IPS-18c (cell line): ENCODE measurements around the gene PDE3B.
"Not testable (repeated sequence)": the region's sequence is repeated elsewhere in the genome, so short reads cannot be mapped to it uniquely, and the experiment has no call there.

Source experiments
- H3K4me3 ChIP-seq: 2 replicates; pipeline ENCODE4 v1.7.0; 2013; ENCODE audit warnings: low read depth, mild to moderate bottlenecking, low read length, moderate library complexity; ENCODE audit not compliant: insufficient read depth
- H3K9me3 ChIP-seq: one replicate; pipeline ENCODE4 v1.6.1; 2013; ENCODE audit warnings: mild to moderate bottlenecking, low read length, moderate library complexity; ENCODE audit not compliant: control insufficient read depth, insufficient read depth

Gene PDE3B

DNA sequence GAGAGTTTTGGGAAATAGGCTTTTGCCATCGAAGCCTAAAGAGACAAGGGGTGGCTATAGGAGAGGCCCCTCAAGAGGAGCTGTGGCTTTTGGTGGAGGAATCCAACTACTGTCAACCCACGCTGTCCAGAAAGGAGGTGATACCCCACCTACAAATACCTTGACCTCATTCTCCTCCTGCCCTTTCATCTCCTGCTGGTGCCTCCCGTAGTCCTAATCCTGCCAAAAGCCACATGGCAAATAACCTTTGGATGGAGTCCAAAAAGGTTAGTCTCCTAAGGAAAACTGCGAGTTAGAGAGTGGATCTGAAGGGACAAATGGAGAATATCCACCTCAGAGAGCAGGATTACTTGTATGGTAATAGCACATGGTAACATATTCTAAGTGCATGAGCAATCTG, 112.7 kb downstream of the PDE3B start:
- Histone ChIP-seq H3K9me3 (no peaks in the 10 kb centered on the region), H3K4me3 (no peak overlapping the region)

DNA sequence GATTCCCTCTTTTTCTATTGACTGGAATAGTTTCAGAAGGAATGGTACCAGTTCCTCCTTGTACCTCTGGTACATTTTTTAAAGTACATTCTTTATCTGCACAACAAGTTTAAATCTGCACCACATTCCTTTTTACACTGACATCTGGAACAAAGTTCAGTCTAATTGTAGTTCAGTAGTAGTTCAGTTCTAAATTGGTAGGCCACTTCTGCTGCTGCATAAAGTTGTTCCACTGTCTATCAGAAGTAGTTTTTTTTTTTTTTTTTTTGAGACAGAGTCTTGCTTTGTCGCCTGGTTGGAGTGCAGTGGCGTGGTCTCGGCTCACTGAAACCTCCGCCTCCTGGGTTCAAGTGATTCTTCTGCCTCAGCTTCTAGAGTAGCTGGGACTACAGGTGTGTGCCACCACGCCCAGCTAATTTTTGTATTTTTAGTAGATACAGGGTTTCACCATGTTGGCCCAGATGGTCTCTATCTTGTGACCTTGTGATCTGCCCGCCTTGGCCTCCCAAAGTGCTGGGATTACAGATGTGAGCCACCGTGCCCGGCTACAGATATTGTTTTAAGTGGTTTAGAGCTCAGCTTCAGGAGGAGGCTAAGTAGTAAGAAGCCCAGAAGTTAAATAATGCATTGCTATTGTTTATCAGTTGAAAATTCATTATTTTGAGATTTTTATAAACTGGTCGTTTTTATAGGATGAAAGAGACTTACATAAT, 115.9 kb downstream of the PDE3B start:
- not testable (repeated sequence) for H3K4me3 ChIP-seq, H3K9me3 ChIP-seq

DNA sequence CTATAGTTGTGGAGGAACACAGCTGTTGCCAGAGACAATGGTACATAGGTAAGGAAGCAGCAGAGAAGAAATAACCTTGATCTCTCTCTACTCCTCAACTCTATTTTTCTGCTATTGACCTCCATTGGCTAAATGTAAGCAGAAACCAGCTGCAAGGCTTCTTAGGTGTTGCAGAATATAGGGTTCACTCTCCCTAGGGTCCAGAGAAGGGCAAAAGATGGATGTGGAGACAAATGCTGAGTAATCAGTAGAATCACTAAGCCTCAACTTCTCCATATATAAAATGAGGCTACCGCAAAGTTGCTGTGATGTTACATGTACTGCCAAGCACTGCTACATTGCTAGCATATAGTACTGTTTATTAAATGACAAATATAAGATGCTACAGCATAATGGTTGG, 120.6 kb downstream of the PDE3B start:
- H3K4me3 ChIP-seq: no peak overlapping the region
- no peaks in the 10 kb centered on the region for H3K9me3 ChIP-seq

DNA sequence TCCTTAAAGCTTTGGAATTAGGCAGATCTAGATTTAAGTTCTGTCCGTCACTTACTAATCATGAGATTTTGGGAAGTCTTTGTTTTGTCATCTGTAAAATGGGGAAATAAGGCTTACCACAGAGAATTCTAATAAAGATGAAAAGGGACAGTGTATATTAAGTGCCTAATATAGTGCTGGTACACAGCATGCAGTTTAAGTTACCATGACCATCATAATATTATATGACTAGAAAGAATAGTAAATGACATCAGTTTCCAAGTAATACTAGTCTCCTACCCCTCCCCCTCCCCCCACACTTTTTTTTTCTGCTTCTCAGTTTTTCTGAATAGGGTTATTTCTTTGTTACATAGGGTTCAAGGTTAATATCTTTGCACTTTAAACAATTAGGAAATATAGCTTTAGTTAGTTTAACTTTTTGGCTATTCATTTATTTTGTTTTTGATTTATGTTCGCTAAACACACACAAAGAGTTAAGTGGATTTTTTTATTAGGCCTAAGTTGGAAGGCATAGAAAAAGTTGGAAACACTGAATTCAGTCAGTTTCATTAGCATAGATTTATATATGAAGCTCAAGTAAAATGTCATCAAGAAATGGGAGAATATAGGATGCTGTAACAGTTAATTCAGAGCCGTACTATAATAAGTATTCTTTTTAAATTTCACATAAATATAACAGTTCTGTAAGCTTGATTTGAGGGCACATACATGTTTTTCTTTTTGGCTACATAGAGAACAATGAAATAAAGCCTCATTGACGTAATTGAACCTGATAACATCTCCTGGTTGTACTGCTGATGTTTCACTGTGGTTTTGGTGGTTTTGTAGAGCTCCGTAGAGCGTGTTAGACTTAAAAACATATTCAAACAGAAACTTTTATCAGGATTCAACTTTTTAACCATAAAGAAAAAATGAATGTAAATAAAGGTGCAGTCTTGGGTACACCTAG, 121.2 kb downstream of the PDE3B start:
- no peak overlapping the region for H3K4me3 ChIP-seq

DNA sequence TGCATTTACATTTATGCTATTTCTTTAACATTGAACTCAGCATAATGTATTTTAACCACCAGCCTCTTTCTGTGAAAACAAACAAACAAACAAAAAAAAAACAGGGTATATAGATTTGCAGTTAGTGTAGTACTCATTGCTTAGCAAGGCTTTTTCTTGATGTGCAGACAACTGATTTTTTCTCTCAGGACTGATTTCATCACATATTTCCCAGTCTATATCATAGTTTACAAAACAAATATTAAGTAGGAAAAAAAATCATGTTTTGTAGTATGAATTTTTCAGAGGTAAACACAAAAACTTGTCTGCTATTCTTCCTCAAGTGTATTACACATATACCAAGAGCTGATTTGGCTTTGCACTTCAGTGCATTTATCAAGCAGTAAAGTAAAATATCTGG, 123.0 kb downstream of the PDE3B start:
- Histone ChIP-seq H3K9me3 (no peaks in the 10 kb centered on the region), H3K4me3 (no peak overlapping the region)

More for the DNA sequence above, 121.2 kb downstream of the PDE3B start:
- no peaks in the 10 kb centered on the region for H3K9me3 ChIP-seq

DNA sequence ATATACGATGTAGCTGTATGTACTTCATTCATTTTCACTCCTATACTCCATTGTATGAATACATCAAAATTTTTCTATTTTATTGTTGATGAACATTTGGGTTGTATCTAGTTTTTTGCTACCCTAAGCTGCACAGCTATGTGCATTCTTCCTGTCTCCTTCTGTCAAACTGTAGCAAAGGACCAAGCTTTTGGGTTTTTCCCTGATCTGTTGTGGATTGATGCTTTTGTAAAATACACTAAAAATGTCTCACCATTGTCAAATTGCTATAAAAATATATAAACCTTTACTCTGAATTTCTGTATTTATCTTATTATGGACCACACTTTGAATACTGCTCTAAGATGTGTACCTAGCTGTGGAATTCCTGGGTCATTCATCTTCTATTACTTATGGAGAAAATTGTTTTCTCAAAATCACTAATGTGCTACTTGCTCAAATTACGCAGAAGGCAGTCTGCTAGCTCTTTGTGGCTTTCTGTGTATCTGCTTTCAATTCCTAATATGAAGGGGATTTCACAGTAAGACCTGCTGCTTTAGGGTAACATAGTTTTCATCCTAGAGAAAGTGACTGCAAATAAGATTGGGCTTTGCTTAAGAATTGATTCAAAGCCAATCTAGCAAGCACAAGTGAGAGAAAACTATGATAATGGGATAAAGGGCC, 125.1 kb downstream of the PDE3B start:
- no peak overlapping the region for H3K4me3 ChIP-seq
- H3K9me3 ChIP-seq: no peaks in the 10 kb centered on the region

DNA sequence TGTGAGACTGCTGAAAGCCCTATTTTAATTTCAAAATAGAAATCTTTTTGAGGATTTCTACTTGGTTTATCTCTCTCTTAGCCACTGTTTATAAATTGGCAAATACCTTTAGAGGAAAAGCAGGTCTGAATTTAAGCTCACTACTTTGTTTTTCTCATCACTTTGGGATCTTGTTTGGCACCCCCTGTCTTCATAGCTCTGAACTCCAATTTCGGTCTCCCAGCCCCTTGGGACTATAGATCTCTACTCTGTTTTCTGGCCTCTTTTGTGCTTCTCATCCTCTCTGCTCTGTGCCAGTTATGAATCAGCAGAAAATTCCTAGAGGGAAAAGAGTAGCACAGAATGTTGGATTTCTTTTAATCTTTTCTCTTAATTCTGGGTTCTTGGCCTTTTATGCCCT, 130.2 kb downstream of the PDE3B start:
- Histone ChIP-seq H3K9me3 (peaks cover 2% of the 10 kb centered on the region), H3K4me3 (no peak overlapping the region)

DNA sequence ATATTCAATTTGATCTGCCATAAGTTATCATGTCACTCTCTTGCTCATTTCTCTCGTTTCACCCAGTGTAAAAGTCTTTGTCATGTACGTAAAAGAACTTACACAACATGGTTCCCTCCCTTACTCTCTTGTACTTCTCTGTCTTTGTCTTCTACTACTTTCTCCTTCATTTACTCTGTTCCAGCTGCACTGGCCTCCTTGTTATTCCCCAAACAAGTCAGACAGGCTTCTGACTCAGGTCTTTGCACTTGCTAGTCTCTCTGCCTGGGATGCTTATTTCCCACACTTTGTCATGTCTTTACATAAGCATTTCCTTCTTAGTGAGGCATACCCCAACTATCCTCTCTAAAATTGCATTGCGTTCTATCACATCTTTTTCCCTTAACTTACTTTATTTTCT, 131.1 kb downstream of the PDE3B start:
- peaks cover 2% of the 10 kb centered on the region for H3K9me3 ChIP-seq

DNA sequence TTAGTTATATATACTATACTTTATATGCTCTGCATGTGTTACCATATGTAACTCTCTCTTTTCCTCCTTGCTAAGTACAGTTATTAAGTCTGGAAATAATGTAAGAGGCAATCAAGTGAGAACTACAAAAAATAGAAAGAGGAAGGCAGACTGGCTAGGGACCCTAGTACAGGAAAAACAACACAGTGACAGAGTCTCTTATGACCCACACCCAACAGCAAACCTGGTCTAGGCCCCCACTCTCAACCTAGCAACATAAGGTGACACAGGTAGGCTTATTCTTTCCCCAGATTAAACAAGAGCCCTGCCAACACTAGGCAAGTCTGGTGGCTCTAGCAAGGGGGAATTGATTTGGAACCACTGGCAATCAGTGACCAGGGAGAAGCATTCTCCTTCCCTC, 132.3 kb downstream of the PDE3B start:
- Histone ChIP-seq H3K4me3 (no peak overlapping the region), H3K9me3 (peaks cover 2% of the 10 kb centered on the region)

More for the DNA sequence above, 131.1 kb downstream of the PDE3B start:
- no peak overlapping the region for H3K4me3 ChIP-seq

DNA sequence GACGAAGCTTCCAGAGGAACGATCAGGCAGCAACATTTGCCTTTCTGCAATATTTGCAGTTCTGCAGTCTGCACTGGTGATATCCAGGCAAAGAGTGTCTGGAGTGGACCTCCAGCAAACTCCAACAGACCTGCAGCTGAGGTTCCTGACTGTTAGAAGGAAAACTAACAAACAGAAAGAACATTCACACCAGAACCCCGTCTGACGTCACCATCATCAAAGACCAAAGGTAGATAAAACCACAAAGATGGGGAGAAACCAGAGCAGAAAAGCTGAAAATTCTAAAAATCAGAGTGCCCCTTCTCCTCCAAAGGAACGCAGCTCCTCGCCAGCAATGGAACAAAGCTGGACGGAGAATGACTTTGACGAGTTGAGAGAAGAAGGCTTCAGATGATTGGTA, 134.9 kb downstream of the PDE3B start:
- H3K9me3 ChIP-seq, H3K4me3 ChIP-seq: not testable (repeated sequence)

DNA sequence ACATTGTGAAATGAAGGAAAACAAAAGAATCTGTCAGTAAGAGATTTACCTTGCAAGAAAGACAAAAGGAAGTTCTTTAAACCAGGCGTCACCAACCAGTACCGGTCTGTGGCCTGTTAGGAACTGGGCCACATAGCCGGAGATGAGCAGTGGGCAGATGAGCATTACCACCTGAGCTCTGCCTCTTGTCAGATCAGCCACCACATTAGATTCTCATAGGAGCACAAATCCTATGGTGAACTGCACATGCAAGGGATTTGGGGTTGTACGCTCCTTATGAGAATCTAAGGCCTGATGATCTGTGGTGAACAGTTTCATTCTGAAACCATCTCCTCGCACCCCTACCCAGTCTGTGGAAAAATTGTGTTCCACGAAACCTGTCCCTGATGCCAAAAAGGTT, 140.2 kb downstream of the PDE3B start:
- no peak overlapping the region for H3K4me3 ChIP-seq

DNA sequence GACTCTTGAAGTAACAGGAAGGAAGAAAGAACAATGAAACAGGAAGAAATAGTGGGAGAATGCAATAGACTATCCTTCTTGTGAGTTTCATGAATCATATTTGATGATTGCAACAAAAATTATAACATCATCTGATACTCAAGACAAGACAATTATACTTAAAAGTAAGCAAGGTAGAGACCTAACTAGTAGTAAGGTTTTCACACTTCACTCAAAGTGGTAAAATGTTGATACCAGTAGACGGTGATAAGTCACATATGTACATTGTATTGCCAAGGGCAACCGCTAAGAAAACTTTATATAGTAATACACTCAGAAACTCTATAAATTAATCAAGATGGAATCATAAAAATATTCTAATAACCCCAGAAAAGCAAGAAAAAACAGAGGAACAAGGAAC, 140.6 kb downstream of the PDE3B start:
- no peaks in the 10 kb centered on the region for H3K9me3 ChIP-seq
- H3K4me3 ChIP-seq: no peak overlapping the region

More for the DNA sequence above, 140.2 kb downstream of the PDE3B start:
- H3K9me3 ChIP-seq: no peaks in the 10 kb centered on the region

DNA sequence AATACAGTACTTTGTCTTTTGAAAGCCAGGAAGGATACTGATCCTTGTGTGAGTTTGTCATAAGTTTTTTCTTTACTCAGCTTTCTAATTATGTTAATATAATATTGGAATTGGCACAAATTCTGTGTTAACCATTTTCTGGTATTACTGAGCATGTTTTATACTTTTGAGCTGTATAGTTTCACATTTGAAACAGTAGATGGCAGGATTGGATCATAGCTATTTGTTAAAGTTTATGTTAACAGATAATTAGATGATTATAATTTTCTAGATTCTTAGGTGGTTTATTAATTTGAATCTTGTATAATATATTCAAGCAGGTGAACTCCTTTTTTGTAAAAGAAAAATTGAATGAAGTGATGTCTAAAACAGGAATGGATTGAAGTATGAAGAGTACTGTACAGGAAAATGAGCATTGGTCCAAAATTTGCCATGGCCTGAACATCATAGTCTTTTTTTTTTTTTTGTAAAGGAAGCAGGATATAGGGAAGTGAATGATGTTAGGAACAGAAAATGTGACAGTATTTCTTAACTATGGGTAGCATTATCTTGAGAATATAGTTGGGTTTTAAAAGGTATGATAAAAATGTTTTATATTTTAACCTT, 146.4 kb downstream of the PDE3B start:
- no peaks in the 10 kb centered on the region for H3K9me3 ChIP-seq
- no peak overlapping the region for H3K4me3 ChIP-seq

DNA sequence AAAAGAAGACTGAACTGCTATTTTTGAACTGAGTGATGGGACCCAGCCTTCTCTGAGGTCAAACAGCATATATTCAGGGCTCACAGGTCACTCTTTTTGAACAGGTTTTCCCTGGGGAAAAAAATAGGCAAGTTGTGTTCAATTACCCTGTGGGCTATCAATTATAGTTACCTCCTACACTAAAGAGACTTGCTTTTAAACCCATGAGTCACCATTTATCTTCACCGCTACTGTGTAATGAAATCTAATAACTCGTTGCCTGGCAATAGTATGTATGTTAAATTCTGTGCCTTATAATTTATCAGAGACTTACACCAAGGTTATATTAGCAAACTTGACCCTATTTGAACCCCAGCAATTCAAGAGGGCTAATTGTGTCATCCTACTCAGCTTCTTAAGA, 149.9 kb downstream of the PDE3B start:
- Histone ChIP-seq H3K9me3 (peaks cover 2% of the 10 kb centered on the region), H3K4me3 (no peak overlapping the region)

DNA sequence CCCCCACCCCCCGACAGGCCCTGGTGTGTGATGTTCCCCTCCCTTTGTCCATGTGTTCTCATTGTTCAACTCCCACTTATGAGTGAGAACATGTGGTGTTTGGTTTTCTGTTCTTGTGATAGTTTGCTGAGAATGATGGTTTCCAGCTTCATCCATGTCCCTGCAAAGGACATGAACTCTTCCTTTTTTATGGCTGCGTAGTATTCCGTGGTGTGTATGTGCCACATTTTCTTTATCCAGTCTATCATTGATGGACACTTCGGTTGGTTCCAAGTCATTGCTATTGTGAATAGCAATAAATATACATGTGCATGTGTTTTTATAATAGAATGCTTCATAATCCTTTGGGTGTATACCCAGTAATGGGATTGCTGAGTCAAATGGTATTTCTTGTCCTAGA, 152.4 kb downstream of the PDE3B start:
- not testable (repeated sequence) for H3K4me3 ChIP-seq, H3K9me3 ChIP-seq

DNA sequence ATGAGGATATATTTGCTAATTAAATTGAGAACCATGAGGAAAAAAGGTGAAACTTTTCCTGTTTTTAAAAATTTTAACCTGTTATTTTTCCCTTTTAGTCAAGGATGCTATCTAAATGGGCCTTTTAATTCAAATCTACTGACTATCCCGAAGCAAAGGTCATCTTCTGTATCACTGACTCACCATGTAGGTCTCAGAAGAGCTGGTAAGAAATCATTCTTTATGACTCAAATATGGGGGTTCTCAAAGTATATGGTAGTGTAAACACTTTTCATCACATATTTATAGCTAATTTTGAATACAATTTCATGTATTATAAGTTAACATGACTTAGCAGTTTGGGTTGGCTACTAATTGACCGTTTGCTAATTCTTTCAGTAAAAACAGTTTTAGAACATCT, 160.2 kb downstream of the PDE3B start:
- Histone ChIP-seq H3K4me3 (no peak overlapping the region), H3K9me3 (no peaks in the 10 kb centered on the region)

DNA sequence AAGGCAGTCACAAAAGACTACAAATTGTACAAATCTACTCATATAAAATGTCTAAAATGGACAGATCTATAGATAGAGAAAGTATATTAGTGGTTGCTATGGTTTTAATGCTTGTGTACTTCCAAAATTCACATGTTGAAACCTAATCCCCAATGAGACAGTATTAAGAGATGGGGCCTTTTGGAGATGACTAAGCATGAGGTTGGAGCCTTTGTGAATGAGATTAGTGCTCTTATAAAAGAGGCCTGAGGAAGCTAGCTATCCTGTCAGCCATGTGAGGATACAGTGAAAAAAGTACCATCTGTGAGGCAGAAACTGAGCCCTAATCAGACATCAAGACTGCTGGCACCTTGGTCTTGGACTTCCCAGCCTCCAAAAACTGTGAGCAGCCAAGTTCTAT, 165.9 kb downstream of the PDE3B start:
- Histone ChIP-seq H3K4me3 (no peak overlapping the region), H3K9me3 (no peaks in the 10 kb centered on the region)
